Sigmoid colon (tissue), 7 donors: ENCODE data around the gene PRKN. TPM values are rescaled to one million over a fixed set of nuclear protein-coding genes. Genes with fewer than 3 reads are reported as not detected.

ENCODE experiments used
- DNase-seq: peaks from one replicate; pipeline ENCODE4 v3.0.0-alpha.2; 2019
- H3K27ac ChIP-seq, 4 donors: fragments of 200-600 bp; sonication (generic); one replicate each; pipeline ENCODE4 v1.5.1; 2016 to 2019; ENCODE audit warnings: mild to moderate bottlenecking in 1 of 4
- H3K27me3 ChIP-seq, 3 donors: fragments of 200-600 bp; sonication (generic); one replicate each; pipeline ENCODE4 v1.5.1; 2019; ENCODE audit warnings: mild to moderate bottlenecking in 1 of 3
- H3K36me3 ChIP-seq, 4 donors: fragments of 200-600 bp; sonication (generic); one replicate each; pipeline ENCODE4 v1.5.1; 2016 to 2019
- H3K4me1 ChIP-seq, 4 donors: fragments of 200-600 bp; sonication (generic); one replicate each; pipeline ENCODE4 v1.5.1; 2017 to 2019
- H3K4me3 ChIP-seq, 4 donors: fragments of 200-600 bp; sonication (generic); one replicate each; pipeline ENCODE4 v1.5.1; 2017 to 2019; ENCODE audit warnings: mild to moderate bottlenecking in 2 of 4, moderate library complexity in 1 of 4
- H3K9me3 ChIP-seq, 4 donors: fragments of 200-600 bp in 3 of 4; sonication (generic) in 3 of 4; one replicate each; pipeline versions ENCODE4 v1.5.1 to v1.6.1; 2013 to 2019
- CTCF ChIP-seq, 4 experiments: fragments of 450-650 bp in 3 of 4; fragments of 200-600 bp in 1 of 4; IDR thresholded peaks; one replicate each; pipeline ENCODE4 v1.5.1; 2016 to 2019; ENCODE audit warnings: antibody characterized with exemption in 4 of 4, mild to moderate bottlenecking in 3 of 4, moderate library complexity in 2 of 4
- EP300 ChIP-seq, 4 donors: sonication (generic); formaldehyde crosslinking; IDR thresholded peaks; one replicate each; pipeline ENCODE4 v1.6.1; 2017; ENCODE audit warnings: antibody characterized with exemption in 4 of 4
- POLR2A ChIP-seq, 2 donors: fragments of 450-650 bp; IDR thresholded peaks; one replicate each; pipeline ENCODE4 v1.6.1; 2016; ENCODE audit warnings: antibody characterized with exemption in 2 of 2, mild to moderate bottlenecking in 2 of 2, moderate library complexity in 2 of 2
- POLR2AphosphoS5 ChIP-seq, 4 donors: sonication (generic); formaldehyde crosslinking; IDR thresholded peaks; one replicate each; pipeline ENCODE4 v1.6.1; 2017; ENCODE audit warnings: antibody characterized with exemption in 4 of 4
- WGBS, 2 donors: extraction: QIAGEN DNeasy Blood & Tissue Kit; methylation state at CpG; one replicate each; pipeline ENCODE4 v1.1.7; 2013; 5-methylcytosine and 5-hydroxymethylcytosine counted together
- intact Hi-C: fragments of 100-400 bp; cut with DNase I; formaldehyde crosslinking; loops from one replicate; pipeline ENCODE4 v1.15.1; 2023
- polyA plus RNA-seq, 3 donors: library from polyadenylated mRNA; stranded (reverse); fragments of 200-250 nt; gene quantifications; one replicate each; pipeline ENCODE4 v1.2.3, GENCODE V29; 2013
- total RNA-seq, 4 donors: library from RNA; depleted of rRNA; stranded (reverse); fragments of >200 nt; gene quantifications; one replicate each; pipeline ENCODE4 v1.1.0, GENCODE V29; 2016
- donor health status: healthy with polysubstance abuse.
- donor health status: Bipolar disorder and iron deficiency.
- donor health status: healthy.

Gene PRKN
- total and polyA plus RNA-seq, 7 donors: 0.38 to 173 (median 9.7) TPM

GRCh38 chr6:161370880-161371279, 1356.7 kb downstream of the PRKN start:
- no peaks in the 10 kb centered on the region for H3K27me3 ChIP-seq
- TF ChIP-seq POLR2AphosphoS5 (IDR thresholded peaks at IDR 0.05): no peak
- no peak for TF ChIP-seq EP300 (IDR thresholded peaks at IDR 0.05)
- peak; percentile 67 to 81 (median 71) for TF ChIP-seq CTCF (IDR thresholded peaks at IDR 0.05)
- no peak for TF ChIP-seq POLR2A (IDR thresholded peaks at IDR 0.05)
- 26 to 35% methylated on average over 9 of the region's 9 CpGs for WGBS, 2 donors
- H3K36me3 ChIP-seq: no peaks in the 10 kb centered on the region
- no peak for DNase-seq
- peaks cover 0 to 6% (median 0%) of the 10 kb centered on the region in 4 donors for H3K4me1 ChIP-seq
- no peak overlapping the region for H3K27ac ChIP-seq
- H3K4me3 ChIP-seq: no peak overlapping the region
- intact Hi-C loops: loop anchor here (5.0 to 10.0 kb wide), 3 partner anchors 266 to 639 kb away; partner anchors contain the start of gene MAP3K4
- H3K9me3 ChIP-seq: no peaks in the 10 kb centered on the region

GRCh38 chr6:161369339-161369738, 1358.2 kb downstream of the PRKN start:
- intact Hi-C loops: no loop called here
- no peak for DNase-seq
- TF ChIP-seq POLR2AphosphoS5 (IDR thresholded peaks at IDR 0.05): no peak
- TF ChIP-seq EP300 (IDR thresholded peaks at IDR 0.05): no peak
- no peak for TF ChIP-seq POLR2A (IDR thresholded peaks at IDR 0.05)
- no peak for TF ChIP-seq CTCF (IDR thresholded peaks at IDR 0.05)
- no peaks in the 10 kb centered on the region for H3K27me3 ChIP-seq
- no peak overlapping the region for H3K4me3 ChIP-seq
- peaks cover 0 to 6% (median 0%) of the 10 kb centered on the region in 4 donors for H3K4me1 ChIP-seq
- H3K27ac ChIP-seq: no peak overlapping the region
- no peaks in the 10 kb centered on the region for H3K36me3 ChIP-seq
- H3K9me3 ChIP-seq: no peaks in the 10 kb centered on the region
- 73 to 84% methylated on average over 13 of the region's 13 CpGs for WGBS, 2 donors

GRCh38 chr6:161368514-161368913, 1359.1 kb downstream of the PRKN start:
- 83 to 94% methylated on average over 7 of the region's 7 CpGs for WGBS, 2 donors
- intact Hi-C loops: no loop called here

GRCh38 chr6:161367472-161367871, 1360.1 kb downstream of the PRKN start:
- no peak overlapping the region for H3K4me3 ChIP-seq
- no peak overlapping the region for H3K27ac ChIP-seq
- H3K27me3 ChIP-seq: no peaks in the 10 kb centered on the region
- peaks cover 0 to 9% (median 2%) of the 10 kb centered on the region in 4 donors for H3K9me3 ChIP-seq
- 39 to 71% methylated on average over 12 of the region's 12 CpGs for WGBS, 2 donors
- no peak for TF ChIP-seq POLR2AphosphoS5 (IDR thresholded peaks at IDR 0.05)
- TF ChIP-seq CTCF (IDR thresholded peaks at IDR 0.05): no peak
- TF ChIP-seq POLR2A (IDR thresholded peaks at IDR 0.05): no peak
- no peak for TF ChIP-seq EP300 (IDR thresholded peaks at IDR 0.05)
- no peaks in the 10 kb centered on the region for H3K36me3 ChIP-seq
- no peak for DNase-seq
- H3K4me1 ChIP-seq: no peaks in the 10 kb centered on the region
- intact Hi-C loops: no loop called here

More at GRCh38 chr6:161368514-161368913, 1359.1 kb downstream of the PRKN start:
- H3K4me3 ChIP-seq: no peak overlapping the region
- H3K9me3 ChIP-seq: peaks cover 0 to 3% (median under 1%) of the 10 kb centered on the region in 4 donors
- no peaks in the 10 kb centered on the region for H3K4me1 ChIP-seq
- no peaks in the 10 kb centered on the region for H3K27me3 ChIP-seq
- no peaks in the 10 kb centered on the region for H3K36me3 ChIP-seq
- no peak for DNase-seq
- TF ChIP-seq POLR2A (IDR thresholded peaks at IDR 0.05) (no peak), POLR2AphosphoS5 (IDR thresholded peaks at IDR 0.05) (no peak), CTCF (IDR thresholded peaks at IDR 0.05) (no peak), EP300 (IDR thresholded peaks at IDR 0.05) (no peak)
- no peak overlapping the region for H3K27ac ChIP-seq
